Measurements from ENCODE around the gene CFL2. TPM values are rescaled to one million over a fixed set of nuclear protein-coding genes. Genes with fewer than 3 reads are reported as not detected.
A peak's percentile ranks its signal among the peaks of the same experiment; 100 is the strongest.

The CFL2 gene
- total RNA-seq = 100 to 1,000 TPM in 1 of 2 donors, 10 to 100 TPM in 1; 99.2 to 178 TPM
- 100 to 1,000 TPM in 1 of 2 donors, 10 to 100 TPM in 1; 87.9 to 165 TPM for polyA plus RNA-seq
- long read RNA-seq, donor 1, full-length matches to known transcripts = 273 of 299 reads
- long read RNA-seq, donor 1, partial matches to known transcripts = 13 of 299 reads
- long read RNA-seq, donor 1, other reads (novel, unspliced or antisense) = 13 of 299 reads
- long read RNA-seq, donor 2, full-length matches to known transcripts = 46 of 50 reads
- long read RNA-seq, donor 2, partial matches to known transcripts = 3 of 50 reads
- long read RNA-seq, donor 2, other reads (novel, unspliced or antisense) = 1 of 50 reads

DNA sequence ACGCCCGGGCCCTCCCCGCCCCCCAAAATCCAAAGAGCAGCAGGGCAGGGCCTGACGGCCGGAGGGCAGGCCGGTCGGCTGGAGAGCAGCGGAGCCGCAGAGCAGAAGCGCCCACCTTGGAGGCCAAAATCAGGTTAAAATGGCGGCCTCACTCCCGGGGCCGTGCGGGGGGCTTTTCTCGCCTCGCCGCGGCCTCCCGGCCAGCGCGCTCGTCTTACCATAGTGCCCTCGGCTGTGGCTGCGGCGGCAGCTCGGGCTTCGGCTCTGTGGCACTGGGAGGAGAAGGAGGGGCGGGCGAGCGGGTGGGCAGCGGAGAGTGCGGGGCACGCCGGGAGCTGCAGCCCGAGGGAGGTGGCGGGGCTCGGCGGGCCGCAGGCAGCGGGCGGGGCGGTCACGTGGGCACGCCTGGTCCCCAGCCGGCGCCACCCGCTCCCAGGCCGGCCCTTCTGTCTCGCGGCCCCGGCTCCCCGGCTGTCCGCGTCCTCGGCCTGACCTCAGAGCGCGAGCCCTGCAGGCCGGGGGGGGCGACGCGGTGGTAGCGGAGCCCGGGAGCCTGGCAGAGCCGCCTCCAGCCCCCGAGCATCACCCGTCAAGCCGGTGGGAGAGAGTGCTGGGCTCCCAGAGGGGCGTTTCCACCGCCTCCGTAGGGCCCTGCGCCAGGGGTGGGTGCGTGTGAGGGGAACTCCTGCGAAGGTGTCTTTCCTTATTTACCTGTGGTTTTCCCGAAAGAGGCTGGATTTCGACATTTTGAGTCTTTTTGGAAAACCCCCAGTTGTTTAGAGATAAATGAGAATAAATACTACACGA lies at the start of gene CFL2:
Gene CFL2 (minus strand): TSS at position 274 of the 807 bp plus-strand sequence. CDS start 53 bp downstream, at position 221.
- no peaks in the 10 kb centered on the region for H3K36me3 ChIP-seq (ENCODE audit: control insufficient read depth in 1 of 2, insufficient read depth in 2 of 2, low read length in 1 of 2)
- peak within 1 kb of the TSS; percentile 93 to 99 for H3K27ac ChIP-seq (ENCODE audit: low read depth in 1 of 2, low read length in 2 of 2)
- DNase-seq = peak; percentile 89 to 94
- ATAC-seq (ENCODE audit: low FRiP score) = peak; percentile 96
- WGBS, 2 donors = 0% methylated on average over 50 to 76 of the region's 76 CpGs
- H3K9me3 ChIP-seq (ENCODE audit: control insufficient read depth, low read length) = no peaks in the 10 kb centered on the region
- H3K27me3 ChIP-seq (ENCODE audit: control insufficient read depth in 1 of 2, insufficient read depth in 2 of 2, low read length in 1 of 2) = no peaks in the 10 kb centered on the region
- intact Hi-C loops (cut with DNase I) = no loop called here
- H3K4me3 ChIP-seq (ENCODE audit: low read length in 2 of 2) = peak within 1 kb of the TSS; percentile 94 to 98
- peaks cover 0 to 4% of the 10 kb centered on the region in 2 donors for H3K4me1 ChIP-seq (ENCODE audit: control insufficient read depth in 1 of 2, insufficient read depth in 2 of 2, low read length in 2 of 2)

DNA sequence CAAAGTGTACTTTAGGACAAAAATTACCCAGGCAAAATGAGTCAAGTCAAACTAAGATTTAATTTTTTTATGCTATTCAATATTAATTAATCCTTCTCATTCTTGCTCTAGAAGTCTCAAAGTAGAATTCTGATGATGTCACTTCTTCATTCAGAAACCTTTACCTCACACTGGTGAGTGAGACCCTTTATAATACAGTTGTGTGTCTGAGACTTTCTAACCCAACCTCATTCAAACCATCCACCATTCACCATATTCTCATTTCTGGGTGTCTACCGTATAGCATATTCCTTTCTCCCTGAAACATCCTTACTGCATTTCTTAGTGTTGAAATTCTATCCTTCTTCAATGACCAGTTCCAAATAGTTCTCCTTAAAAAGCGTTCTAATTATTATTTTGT lies 40.8 kb upstream of the CFL2 start:
- H3K36me3 ChIP-seq (ENCODE audit: control insufficient read depth in 1 of 2, insufficient read depth in 2 of 2, low read length in 1 of 2) = no peaks in the 10 kb centered on the region
- ATAC-seq (ENCODE audit: low FRiP score) = no peak
- H3K4me1 ChIP-seq (ENCODE audit: control insufficient read depth in 1 of 2, insufficient read depth in 2 of 2, low read length in 2 of 2) = no peaks in the 10 kb centered on the region

DNA sequence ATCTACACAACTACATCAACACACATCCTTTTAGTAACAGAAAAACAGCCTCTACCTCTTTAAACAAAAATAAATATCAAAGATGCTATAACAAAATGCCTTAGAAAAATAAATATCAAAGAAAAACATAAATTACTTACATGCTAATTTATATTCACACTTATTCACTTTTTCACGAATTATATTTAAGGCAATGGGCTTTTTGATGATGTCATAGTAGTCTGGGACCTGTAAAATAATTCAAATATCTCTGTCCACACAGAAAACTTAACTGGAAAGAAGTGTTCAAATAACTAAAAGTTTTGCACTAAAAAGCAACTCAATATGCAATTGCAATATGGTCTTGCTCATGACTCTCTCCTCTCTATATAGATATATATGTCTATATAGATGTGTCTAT lies 40.3 kb upstream of the CFL2 start:
- ATAC-seq (ENCODE audit: low FRiP score) (no peak), DNase-seq (no peak)
- Histone ChIP-seq H3K4me3 (ENCODE audit: low read length in 2 of 2) (no peak overlapping the region), H3K27ac (ENCODE audit: low read depth in 1 of 2, low read length in 2 of 2) (no peak overlapping the region), H3K27me3 (ENCODE audit: control insufficient read depth in 1 of 2, insufficient read depth in 2 of 2, low read length in 1 of 2) (no peaks in the 10 kb centered on the region), H3K36me3 (ENCODE audit: control insufficient read depth in 1 of 2, insufficient read depth in 2 of 2, low read length in 1 of 2) (no peaks in the 10 kb centered on the region), H3K4me1 (ENCODE audit: control insufficient read depth in 1 of 2, insufficient read depth in 2 of 2, low read length in 2 of 2) (no peaks in the 10 kb centered on the region), H3K9me3 (ENCODE audit: control insufficient read depth, low read length) (no peaks in the 10 kb centered on the region)
- intact Hi-C loops (cut with DNase I) = no loop called here
- 85 to 90% methylated on average over 1 of the region's 1 CpG for WGBS, 2 donors

More for the DNA sequence above, 40.8 kb upstream of the CFL2 start:
- WGBS, 2 donors = 93 to 94% methylated on average over 2 of the region's 2 CpGs
- Histone ChIP-seq H3K27me3 (ENCODE audit: control insufficient read depth in 1 of 2, insufficient read depth in 2 of 2, low read length in 1 of 2) (no peaks in the 10 kb centered on the region), H3K27ac (ENCODE audit: low read depth in 1 of 2, low read length in 2 of 2) (no peak overlapping the region), H3K4me3 (ENCODE audit: low read length in 2 of 2) (no peak overlapping the region), H3K9me3 (ENCODE audit: control insufficient read depth, low read length) (no peaks in the 10 kb centered on the region)
- DNase-seq = no peak
- intact Hi-C loops (cut with DNase I) = no loop called here

DNA sequence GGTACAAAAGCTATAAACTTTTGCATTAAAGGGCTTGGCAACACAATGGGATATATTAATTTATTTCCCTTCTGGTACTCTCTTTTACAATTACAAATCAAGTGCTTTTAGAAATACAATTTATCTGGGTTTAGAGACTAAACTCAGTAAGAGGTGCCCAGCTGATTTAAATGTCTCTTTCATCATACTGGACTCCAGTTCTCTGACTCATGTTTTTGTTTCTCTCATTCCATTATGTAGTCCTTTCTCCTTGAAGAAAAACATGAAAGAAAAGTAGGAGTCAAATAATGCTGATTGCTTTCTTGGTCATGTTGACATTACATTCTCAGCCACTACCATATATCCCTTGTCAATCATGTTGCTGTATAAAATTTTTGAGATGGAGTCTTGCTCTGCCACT lies 36.3 kb upstream of the CFL2 start:
- ATAC-seq (ENCODE audit: low FRiP score) (no peak), DNase-seq (no peak)
- intact Hi-C loops (cut with DNase I) = no loop called here
- H3K27ac ChIP-seq (ENCODE audit: low read depth in 1 of 2, low read length in 2 of 2) = no peak overlapping the region
- H3K9me3 ChIP-seq (ENCODE audit: control insufficient read depth, low read length) = no peaks in the 10 kb centered on the region
- H3K27me3 ChIP-seq (ENCODE audit: control insufficient read depth in 1 of 2, insufficient read depth in 2 of 2, low read length in 1 of 2) = no peaks in the 10 kb centered on the region
- H3K4me3 ChIP-seq (ENCODE audit: low read length in 2 of 2) = no peak overlapping the region
- H3K4me1 ChIP-seq (ENCODE audit: control insufficient read depth in 1 of 2, insufficient read depth in 2 of 2, low read length in 2 of 2) = no peaks in the 10 kb centered on the region
- H3K36me3 ChIP-seq (ENCODE audit: control insufficient read depth in 1 of 2, insufficient read depth in 2 of 2, low read length in 1 of 2) = no peaks in the 10 kb centered on the region

DNA sequence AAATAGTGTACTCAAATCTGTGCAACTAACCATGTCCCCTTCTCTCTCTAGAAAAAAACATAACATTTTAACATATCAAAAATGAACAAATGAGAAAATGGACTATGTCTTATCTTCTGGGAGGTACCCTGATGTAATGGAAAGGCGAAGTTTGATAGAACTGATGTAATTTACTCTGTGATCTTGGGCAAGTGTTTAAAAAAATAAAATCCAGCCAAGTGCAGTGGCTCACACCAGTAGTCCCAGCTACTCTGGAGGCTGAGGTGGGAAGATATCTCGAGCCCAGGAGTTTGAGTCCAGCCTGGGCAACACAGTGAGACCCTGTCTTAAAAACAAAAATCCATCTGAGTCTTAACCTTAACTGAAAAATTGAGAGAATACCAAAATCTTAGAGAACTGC lies 35.8 kb upstream of the CFL2 start:
- Histone ChIP-seq H3K4me1 (ENCODE audit: control insufficient read depth in 1 of 2, insufficient read depth in 2 of 2, low read length in 2 of 2) (no peaks in the 10 kb centered on the region), H3K27ac (ENCODE audit: low read depth in 1 of 2, low read length in 2 of 2) (no peak overlapping the region), H3K9me3 (ENCODE audit: control insufficient read depth, low read length) (no peaks in the 10 kb centered on the region), H3K4me3 (ENCODE audit: low read length in 2 of 2) (no peak overlapping the region), H3K36me3 (ENCODE audit: control insufficient read depth in 1 of 2, insufficient read depth in 2 of 2, low read length in 1 of 2) (no peaks in the 10 kb centered on the region), H3K27me3 (ENCODE audit: control insufficient read depth in 1 of 2, insufficient read depth in 2 of 2, low read length in 1 of 2) (no peaks in the 10 kb centered on the region)
- ATAC-seq (ENCODE audit: low FRiP score) = no peak
- intact Hi-C loops (cut with DNase I) = no loop called here
- 90% methylated on average over 2 of the region's 2 CpGs for WGBS, 2 donors
- DNase-seq = no peak

DNA sequence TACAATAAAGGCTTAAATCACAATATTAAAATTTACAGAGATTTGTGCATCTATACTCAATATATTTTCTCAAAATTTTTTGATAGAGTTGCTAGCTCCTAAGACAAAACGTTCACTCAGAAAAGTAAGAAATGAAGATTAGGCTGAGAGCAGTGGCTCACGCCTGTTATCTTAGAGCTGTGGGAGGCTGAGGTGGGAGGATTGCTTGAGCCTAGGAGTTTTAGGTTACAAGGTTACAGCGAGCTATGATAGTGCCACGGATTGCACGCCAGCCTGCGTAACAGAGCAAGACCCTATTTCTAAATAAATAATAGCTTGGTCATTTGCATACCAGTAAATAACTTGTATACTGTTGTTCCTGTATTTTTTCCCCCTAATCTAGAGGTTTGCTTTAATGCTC lies 35.0 kb upstream of the CFL2 start:
- H3K9me3 ChIP-seq (ENCODE audit: control insufficient read depth, low read length) = no peaks in the 10 kb centered on the region
- intact Hi-C loops (cut with DNase I) = no loop called here
- no peaks in the 10 kb centered on the region for H3K27me3 ChIP-seq (ENCODE audit: control insufficient read depth in 1 of 2, insufficient read depth in 2 of 2, low read length in 1 of 2)
- H3K4me3 ChIP-seq (ENCODE audit: low read length in 2 of 2) = no peak overlapping the region
- no peak overlapping the region for H3K27ac ChIP-seq (ENCODE audit: low read depth in 1 of 2, low read length in 2 of 2)
- 87 to 90% methylated on average over 6 of the region's 6 CpGs for WGBS, 2 donors
- ATAC-seq (ENCODE audit: low FRiP score) (no peak), DNase-seq (no peak)
- H3K36me3 ChIP-seq (ENCODE audit: control insufficient read depth in 1 of 2, insufficient read depth in 2 of 2, low read length in 1 of 2) = no peaks in the 10 kb centered on the region
- H3K4me1 ChIP-seq (ENCODE audit: control insufficient read depth in 1 of 2, insufficient read depth in 2 of 2, low read length in 2 of 2) = no peaks in the 10 kb centered on the region

DNA sequence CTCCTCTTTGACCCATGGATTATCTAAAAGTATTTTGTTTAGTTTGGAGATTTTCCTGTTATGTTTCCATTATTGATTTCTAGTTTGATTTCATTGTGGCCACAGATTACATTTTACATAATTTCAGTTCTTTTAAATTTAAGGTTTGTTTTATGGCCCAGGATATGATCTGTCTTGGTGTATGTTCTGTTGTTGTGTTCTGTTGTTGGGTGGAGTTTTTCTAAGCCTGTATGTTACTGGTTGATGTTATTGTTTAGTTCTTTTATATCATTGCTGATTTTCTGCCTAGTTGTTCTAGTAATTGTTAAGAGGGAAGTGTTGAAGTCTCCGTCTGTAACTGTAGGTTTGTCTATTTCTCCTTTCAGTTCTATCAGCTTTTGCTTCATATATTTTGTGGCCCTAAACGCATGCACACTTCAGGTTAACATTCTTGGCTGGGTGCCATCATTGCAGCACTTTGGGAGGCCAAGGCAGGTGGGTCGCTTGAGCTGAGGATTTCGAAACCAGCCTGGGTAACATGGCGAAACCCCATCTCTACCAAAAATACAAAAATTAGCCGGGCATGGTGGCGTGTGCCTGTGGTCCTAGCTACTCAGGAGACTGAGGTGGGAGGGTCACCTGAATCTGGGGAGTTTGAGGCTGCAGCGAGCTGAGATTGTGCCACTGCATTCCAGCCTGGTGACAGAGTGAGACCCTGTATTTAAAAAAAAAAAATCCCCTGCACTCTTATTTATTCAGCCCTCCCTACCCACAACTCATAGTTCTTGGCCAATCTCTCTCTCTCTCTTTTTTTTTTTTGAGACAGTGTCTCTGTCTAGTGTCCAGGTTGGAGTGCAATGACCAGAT lies 28.1 kb upstream of the CFL2 start:
- Histone ChIP-seq H3K27ac (ENCODE audit: low read depth in 1 of 2, low read length in 2 of 2) (no peak overlapping the region), H3K27me3 (ENCODE audit: control insufficient read depth in 1 of 2, insufficient read depth in 2 of 2, low read length in 1 of 2) (no peaks in the 10 kb centered on the region), H3K36me3 (ENCODE audit: control insufficient read depth in 1 of 2, insufficient read depth in 2 of 2, low read length in 1 of 2) (no peaks in the 10 kb centered on the region), H3K9me3 (ENCODE audit: control insufficient read depth, low read length) (no peaks in the 10 kb centered on the region), H3K4me1 (ENCODE audit: control insufficient read depth in 1 of 2, insufficient read depth in 2 of 2, low read length in 2 of 2) (no peaks in the 10 kb centered on the region), H3K4me3 (ENCODE audit: low read length in 2 of 2) (no peak overlapping the region)
- 74 to 78% methylated on average over 8 of the region's 8 CpGs for WGBS, 2 donors
- no peak for DNase-seq
- intact Hi-C loops (cut with DNase I) = no loop called here
- ATAC-seq (ENCODE audit: low FRiP score) = no peak

DNA sequence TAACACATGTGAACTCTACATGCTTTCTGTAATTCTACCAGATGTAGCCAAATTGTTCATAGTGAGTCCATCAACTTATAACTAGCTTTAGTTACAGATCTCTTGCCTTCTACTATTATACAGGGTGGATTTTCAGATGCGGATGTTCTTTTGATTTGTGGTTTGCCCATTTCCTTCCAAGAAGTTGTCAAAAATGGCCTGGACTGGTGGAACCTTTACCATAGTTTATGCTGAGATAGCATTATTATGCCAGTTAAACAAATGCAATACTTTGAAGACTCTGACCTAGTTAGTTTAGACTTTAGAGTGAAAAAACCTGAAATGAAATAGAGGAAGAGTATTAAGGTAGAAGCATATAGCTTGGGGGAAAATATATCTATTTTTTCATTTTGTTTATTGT lies 27.4 kb upstream of the CFL2 start:
- no peaks in the 10 kb centered on the region for H3K36me3 ChIP-seq (ENCODE audit: control insufficient read depth in 1 of 2, insufficient read depth in 2 of 2, low read length in 1 of 2)
- H3K4me1 ChIP-seq (ENCODE audit: control insufficient read depth in 1 of 2, insufficient read depth in 2 of 2, low read length in 2 of 2) = no peaks in the 10 kb centered on the region
- H3K27ac ChIP-seq (ENCODE audit: low read depth in 1 of 2, low read length in 2 of 2) = no peak overlapping the region
- H3K4me3 ChIP-seq (ENCODE audit: low read length in 2 of 2) = no peak overlapping the region
- no peak for DNase-seq
- no peaks in the 10 kb centered on the region for H3K27me3 ChIP-seq (ENCODE audit: control insufficient read depth in 1 of 2, insufficient read depth in 2 of 2, low read length in 1 of 2)
- no peak for ATAC-seq (ENCODE audit: low FRiP score)
- intact Hi-C loops (cut with DNase I) = no loop called here
- 69 to 79% methylated on average over 1 of the region's 1 CpG for WGBS, 2 donors
- H3K9me3 ChIP-seq (ENCODE audit: control insufficient read depth, low read length) = no peaks in the 10 kb centered on the region

All from aorta (tissue), 5 donors.